HT1080 (cell line): ENCODE results near the gene ZYG11A. TPM values are rescaled to one million over a fixed set of nuclear protein-coding genes. Genes with fewer than 3 reads are reported as not detected.
"Not testable (repeated sequence)": the region's sequence is repeated elsewhere in the genome, so short reads cannot be mapped to it uniquely, and the experiment has no call there.

Source experiments
- DNase-seq: peaks from one replicate; pipeline ENCODE4 v3.0.0-alpha.2; 2015; ENCODE audit warnings: low read depth
- polyA plus RNA-seq, 2 experiments: library from polyadenylated mRNA; depleted of rRNA; stranded (reverse); fragments of >200 nt; gene quantifications; 2 replicates each; pipeline ENCODE4 v1.2.3, GENCODE V29; 2015
- total RNA-seq: library from RNA; depleted of rRNA; stranded (reverse); fragments of >200 nt; shearing (Covaris generic); gene quantifications from 2 replicates; pipeline ENCODE4 v1.2.3, GENCODE V29; 2014; rRNA removed

The ZYG11A gene
- total RNA-seq, result 0.35 and 0.47 TPM in 2 replicates
- 0.55 and 0.61 TPM in 2 replicates for polyA plus RNA-seq (2015; cell fraction: cytosol; rRNA removed)
- 1.7 and 1.9 TPM in 2 replicates for polyA plus RNA-seq (2015; cell fraction: nucleus; rRNA removed)

DNA sequence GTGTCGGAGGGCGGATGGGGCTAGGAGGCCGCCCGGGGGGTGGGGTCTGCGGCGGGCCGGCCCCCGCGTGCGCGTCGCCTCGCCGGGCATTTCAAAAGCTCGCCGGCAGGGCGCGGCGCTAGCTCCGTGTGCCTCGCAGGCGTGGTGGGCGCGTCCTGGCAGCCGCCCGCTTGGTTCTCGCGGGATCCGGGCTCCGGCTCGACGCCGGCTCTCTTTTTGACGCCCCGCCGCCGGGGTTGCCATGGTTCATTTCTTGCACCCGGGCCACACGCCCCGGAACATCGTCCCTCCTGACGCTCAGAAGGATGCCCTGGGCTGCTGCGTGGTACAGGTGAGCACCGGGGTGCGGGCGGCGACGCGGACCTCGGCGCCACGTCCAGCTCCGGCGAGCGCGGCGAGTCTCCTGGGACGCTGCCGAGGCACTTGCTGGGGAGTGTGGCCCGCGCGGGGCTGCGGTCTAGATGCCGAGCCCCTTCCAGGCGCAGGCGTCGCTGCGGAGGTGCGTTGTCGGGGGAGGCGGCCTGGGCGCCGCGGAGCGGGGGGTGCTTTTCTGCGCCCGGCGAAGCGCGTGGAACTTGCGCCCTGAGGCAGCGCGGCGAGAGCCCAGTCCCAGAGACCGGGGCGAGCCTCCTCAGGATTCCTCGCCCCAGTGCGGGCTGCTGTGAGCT lies at the start of gene ZYG11A:
Gene ZYG11A, plus strand, starts transcription at position 118 of the 668 bp plus-strand sequence. Its CDS starts 124 bp downstream, at position 242.
- DNase-seq, result peak; percentile 80

DNA sequence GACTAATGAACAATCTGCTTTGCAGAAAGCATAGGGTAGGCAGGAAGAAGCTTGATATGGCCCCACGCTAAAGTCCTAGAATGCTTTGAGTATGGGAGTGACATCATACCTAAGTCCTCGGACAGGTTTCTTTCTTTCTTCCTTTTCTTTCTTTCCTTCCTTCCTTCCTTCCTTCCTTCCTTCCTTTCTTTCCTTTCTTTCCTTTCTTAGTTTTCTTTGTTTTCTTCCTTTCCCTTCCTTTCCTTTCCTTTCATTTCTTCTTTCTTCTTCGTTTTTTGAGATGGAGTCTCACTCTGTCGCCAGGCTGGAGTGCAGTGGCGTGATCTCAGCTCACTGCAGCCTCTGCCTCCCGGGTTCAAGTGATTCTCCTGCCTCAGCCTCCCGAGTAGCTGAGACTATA lies 48.8 kb upstream of the ZYG11A start:
- DNase-seq, result not testable (repeated sequence)

DNA sequence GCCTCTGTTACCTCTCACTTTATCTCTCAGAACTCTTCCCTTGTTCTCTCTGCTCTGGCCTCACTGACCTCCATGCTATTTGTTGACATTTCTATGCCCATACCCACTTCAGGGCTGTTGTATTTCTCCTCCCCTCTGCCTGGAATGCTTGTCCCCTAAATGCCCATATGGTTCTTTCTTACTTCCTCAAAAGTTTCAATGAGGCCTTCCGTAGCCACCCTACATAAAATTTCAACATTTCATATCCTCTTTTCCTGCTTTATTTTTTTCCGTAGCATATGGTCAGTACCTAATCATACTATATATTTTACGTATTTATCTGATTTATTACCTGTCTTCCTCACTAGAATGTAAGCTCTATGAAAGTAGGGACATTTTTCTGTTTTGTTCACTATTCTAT lies 47.1 kb upstream of the ZYG11A start:
- no peak for DNase-seq

DNA sequence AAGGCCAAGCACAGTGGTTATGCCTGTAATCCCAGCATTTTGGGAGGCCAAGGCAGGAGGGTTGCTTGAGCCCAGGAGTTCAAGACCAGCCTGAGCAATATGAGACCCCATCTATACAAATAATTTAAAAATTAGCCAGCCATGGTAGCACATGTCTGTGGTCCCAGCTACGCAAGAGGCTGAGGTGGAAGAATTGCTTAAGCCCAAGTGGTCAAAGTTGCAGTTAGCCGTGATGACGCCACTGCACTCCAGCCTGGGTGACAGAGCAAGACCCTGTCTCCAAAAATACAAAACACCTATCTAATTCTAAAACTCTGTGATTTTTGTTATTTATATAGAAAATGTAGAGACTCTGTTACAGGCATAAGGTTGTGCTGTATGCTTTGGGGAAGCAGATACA lies 44.2 kb upstream of the ZYG11A start:
- no peak for DNase-seq

DNA sequence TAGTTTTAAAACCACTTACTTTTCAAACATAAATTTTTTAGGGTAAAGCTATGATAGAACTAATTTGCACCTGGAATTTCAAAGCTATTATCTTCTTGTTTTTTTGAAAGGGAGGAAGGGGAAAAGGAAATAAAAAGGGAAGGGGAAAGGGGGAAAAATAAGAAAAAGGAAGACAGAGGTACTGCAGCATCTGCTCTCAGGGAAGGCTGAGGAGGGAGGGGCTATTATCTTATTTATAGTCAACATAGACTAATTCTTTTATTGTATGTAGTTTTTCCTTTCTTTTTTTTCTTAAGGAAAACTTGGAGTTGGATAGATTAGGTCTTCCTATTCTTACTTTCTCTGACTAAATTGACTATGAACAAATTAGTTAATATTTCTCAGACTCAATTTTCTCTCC lies 41.5 kb upstream of the ZYG11A start:
- no peak for DNase-seq

DNA sequence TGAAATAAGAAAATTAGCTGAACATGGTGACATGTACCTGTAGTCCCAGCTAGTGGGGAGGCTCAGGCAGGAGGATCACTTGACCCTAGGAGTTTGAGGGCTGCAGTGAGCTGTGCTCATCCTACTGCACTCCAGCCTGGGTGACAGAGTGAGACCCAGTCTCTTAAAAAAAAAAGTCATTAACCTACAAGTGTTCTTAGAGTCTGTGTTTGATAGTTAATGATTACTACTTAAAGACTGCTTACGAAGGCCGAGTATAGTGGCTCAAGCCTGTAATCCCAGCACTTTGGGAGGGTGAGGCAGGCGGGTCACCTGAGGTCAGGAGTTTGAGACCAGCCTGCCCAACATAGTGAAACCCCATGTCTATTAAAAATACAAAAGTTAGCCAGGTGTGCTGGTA lies 38.5 kb upstream of the ZYG11A start:
- not testable (repeated sequence) for DNase-seq

DNA sequence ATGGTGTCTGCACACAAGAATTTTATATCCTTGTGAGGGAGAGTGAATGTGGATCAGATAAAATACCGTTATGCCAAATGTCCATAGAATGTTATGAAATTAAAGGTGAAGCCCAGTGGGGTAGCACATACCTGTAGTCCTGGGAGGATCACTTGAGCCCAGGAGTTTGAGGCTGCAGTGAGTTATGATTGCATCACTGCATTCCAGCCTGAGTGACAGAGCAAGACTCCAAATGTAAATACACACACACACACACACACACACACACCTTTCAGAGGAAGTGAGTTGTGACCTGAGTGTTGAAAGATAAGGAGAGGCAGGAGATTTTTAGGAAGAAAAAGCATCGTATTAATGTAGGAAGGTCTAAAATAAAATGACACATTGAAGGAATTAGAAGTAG lies 28.1 kb upstream of the ZYG11A start:
- DNase-seq, result peak; percentile 11

DNA sequence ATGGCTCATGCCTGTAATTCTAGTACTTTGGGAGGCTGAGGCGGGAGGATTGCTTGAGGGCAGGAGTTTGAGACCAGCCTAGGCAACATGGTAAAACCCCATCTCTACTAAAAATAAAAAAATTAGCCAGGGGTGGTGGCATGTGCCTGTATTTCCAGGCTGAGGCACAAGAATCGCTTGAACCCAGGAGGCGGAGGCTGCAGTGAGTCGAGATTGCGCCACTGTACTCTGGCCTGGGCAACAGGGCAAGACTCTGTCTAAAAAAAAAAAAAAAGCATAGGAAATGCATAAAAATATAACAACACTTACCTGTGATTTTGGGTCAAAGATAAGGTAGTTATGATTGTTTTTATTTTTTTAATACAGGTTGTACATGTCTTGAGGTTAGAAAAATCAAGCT lies 21.7 kb upstream of the ZYG11A start:
- not testable (repeated sequence) for DNase-seq

DNA sequence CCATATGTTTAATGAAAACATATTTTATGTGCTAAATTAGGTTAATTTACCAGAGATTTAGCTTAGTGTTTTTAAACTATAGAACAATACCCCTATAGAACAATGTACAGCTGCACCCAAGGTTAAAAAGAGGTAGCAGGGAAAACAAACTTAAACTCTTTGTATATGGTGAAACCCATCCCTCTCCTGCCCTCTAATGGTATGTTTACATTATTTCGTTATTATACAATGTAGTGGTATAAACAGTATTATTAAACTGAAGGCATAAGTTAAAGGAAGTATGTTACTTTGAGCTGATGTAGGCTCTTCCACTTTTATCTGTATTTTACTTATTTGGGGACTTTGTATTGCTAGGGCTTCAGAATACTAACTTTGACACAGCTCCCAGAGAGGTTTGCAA lies 16.7 kb upstream of the ZYG11A start:
- no peak for DNase-seq

DNA sequence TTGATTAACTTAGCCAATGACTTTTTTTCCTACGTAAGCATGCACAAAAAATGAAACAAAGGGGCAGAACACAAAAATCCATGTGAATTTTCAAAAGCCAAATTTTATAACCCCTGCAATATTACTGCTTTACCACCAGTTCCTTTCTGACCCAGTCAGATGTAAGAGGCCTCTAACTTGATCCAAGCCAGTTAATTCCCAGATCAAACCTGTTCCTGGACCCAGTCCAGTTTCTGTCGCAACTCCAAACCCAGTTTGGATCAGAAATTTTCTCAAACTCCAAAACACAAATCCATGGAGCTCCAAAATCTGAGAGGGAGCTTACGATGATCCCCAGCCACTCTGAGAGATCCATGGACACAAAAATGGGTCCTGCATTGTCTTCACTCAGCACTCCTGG lies 7.8 kb upstream of the ZYG11A start:
- DNase-seq, result no peak

DNA sequence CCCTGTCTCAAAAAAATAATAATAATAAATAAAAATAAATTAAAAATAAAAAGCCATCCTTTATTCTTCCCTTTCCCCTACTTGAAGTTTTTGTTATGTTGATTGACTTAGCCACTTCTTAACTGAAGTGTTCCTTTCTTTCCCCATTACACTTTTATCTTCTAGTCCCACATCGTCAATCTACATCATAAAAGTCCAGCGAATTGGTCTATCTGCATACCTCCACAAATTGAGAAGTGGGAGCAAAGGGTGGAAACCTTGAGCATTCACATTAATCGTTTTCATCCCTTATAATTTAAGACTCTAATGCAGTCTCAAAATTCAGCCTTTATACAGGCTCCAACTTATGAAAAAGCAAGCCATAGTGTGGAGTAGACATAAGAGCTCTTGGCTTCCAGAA lies 6.5 kb upstream of the ZYG11A start:
- DNase-seq, result no peak

DNA sequence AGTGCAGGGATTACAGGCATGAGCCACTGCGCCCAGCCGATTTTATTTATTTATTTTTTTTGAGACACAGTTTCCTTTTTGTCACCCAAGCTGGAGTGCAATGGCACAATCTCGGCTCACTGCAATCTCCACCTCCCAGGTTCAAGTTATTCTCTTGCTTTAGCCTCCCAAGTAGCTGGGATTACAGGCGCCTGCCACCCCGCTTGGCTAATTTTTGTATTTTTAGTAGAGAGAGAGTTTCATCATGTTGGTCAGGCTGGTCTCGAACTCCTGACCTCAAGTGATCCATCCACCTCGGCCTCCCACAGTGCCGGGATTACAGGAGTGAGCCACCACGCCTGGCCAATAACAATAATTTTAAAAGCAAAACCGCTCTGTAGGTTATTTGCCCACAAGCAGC lies 3.4 kb upstream of the ZYG11A start:
- DNase-seq, result not testable (repeated sequence)

DNA sequence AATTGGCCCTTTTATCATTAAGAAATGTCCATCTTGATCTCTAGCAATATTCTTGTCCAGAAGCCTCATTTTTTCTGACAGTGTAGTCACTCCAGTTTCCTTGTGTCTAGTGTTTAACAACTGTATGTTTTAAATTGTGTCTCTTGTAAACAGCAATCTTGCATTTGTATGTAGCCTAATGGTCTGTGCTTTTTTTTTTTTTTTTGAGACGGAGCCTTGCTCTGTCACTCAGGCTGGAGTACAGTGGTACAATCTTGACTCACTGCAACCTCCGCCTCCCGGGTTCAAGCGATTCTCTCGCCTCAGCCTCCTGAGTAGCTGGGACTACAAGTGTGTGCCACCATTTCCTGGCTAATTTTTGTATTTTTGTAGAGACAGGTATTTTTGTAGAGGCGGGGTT lies 2.6 kb downstream of the ZYG11A start:
- DNase-seq, result not testable (repeated sequence)

DNA sequence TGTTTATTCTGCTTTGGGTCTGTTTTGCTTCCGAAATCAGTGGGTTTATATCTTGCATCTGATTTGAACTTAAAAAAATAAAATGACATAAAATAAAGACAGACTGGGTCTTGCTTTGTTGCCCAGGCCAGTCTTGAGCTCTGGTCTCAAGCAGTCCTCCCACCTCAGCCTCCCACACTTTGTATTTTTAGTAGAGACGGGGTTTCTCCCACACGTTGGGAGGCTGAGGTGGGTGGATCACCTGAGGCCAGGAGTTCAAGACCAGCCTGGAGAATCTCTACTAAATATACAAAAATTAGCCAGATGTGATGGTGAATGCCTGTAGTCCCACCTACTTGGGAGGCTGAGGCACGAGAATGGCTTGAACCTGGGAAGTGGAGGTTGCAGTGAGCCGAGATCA lies 5.9 kb downstream of the ZYG11A start:
- no peak for DNase-seq

DNA sequence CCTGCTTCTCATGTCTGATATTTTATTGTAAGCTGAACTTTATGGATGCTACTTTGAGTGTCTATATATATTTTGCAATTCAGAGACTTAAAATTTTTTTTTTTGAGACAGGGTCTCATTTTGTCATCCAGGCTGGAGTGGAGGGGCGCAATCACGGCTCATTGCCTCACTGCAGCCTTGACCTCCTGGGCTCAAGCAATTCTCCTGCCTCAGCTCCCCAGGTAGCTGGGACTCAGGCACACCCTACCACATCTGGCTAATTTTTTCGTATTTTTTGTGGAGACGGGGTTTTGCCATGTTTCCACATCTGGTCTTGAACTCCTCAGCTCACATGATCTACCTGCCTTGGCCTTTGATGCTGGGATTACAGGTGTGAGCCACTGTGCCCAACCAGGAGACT lies 8.4 kb downstream of the ZYG11A start:
- no peak for DNase-seq

DNA sequence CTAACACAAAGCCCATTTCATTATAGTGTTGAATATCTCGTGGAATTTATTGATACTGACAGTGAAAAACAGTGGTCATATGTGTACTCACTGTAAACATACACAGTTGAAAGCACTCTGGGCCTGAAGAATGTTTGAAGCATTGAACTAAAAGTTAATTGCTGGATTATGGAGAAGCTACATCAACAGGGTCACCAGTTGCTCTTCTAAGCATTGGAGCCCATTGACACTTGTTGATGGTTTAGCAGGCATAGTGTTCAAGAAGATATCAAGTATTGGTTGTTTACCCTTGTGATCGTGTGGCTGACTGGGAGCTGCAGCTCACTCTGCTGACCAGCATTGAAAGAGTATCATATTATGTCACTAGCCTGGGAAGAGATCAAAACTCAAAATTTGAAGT lies 10.3 kb downstream of the ZYG11A start:
- no peak for DNase-seq

DNA sequence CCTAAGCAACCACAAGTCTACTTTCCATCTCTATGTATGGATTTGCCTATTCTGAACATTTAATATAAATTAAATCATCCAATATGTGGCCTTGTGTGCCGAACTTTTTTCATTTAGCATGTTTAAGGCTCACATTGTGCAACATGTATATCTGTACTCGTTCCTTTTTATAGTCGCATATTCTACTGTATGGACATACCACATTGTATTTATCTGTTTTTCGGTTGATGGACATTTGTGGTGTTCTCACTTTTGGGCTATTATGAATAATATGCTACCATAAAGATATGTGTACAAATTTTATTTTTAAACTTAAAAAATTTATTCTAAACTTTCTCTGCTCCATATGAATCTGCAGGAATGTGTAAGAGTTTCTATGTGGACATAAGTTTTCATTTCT lies 13.0 kb downstream of the ZYG11A start:
- DNase-seq, result no peak

DNA sequence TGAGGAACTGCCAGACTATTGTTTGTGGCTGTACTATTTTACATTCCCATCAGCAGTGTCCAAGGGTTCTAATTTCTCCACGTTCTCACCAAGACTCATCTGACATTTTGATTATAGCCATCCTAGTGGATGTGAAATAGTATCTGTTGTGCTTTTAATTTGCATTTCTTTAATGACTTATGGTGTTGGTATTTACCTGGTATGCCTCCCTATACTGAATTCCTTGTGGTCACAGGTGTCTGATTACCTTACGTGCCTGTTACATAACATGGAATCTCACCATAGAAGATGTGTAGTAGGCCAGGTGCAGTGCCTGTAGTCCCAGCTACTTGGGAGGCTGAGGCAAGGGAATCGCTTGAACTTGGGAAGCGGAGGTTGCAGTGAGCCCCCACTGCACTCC lies 13.5 kb downstream of the ZYG11A start:
- no peak for DNase-seq

DNA sequence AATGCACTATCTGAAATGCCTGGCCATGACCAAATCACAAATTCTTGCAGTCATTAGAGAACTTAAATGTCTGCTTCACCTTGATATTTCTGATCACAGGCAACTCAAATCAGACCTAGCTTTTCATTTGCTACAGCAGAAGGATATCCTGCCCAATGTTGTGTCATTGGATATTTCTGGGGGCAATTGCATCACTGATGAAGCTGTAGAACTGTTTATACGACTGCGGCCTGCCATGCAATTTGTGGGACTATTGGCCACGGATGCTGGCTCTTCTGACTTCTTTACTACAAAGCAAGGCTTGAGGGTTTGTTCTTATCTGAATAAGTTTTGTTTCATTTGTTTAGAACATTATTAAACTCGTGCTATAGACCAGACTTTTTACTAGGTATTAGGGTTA lies 14.9 kb downstream of the ZYG11A start:
- no peak for DNase-seq

DNA sequence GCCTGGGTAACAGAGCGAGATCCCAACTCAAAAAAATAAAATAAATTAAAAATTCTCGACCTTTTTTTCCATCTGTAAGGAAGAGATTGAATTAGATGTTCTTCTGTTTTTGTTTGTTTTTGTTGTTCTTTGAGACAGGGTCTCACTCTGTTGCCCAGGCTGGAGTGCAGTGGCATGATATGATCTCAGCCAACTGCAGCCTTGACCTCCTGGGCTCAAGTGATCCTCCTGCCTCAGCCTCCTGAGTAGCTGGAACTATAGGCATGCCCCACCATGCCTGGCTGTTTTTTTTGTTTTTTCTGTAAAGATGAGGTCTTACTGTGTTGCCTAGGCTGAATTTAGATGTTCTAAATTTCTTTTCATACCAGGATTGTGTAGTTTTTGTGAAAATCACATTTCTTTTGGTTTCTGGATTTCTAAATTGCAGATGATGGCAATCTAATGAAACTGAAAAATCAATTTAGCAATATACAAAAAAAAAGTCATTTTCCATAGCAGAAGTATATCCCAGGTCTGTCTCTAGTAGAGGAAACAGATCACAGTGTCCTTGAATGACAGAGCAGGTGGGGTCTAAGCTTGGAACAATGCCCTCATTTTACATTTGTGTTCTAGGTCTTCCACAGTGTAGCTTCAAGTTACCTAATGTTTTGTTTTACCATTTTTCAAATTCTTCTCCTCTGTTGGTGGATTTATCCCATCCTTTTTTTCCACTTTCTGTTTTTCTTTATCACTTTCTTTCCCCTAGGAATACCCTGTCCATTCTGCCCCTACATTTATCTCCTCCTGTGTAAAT lies 20.3 kb downstream of the ZYG11A start:
- no peak for DNase-seq

DNA sequence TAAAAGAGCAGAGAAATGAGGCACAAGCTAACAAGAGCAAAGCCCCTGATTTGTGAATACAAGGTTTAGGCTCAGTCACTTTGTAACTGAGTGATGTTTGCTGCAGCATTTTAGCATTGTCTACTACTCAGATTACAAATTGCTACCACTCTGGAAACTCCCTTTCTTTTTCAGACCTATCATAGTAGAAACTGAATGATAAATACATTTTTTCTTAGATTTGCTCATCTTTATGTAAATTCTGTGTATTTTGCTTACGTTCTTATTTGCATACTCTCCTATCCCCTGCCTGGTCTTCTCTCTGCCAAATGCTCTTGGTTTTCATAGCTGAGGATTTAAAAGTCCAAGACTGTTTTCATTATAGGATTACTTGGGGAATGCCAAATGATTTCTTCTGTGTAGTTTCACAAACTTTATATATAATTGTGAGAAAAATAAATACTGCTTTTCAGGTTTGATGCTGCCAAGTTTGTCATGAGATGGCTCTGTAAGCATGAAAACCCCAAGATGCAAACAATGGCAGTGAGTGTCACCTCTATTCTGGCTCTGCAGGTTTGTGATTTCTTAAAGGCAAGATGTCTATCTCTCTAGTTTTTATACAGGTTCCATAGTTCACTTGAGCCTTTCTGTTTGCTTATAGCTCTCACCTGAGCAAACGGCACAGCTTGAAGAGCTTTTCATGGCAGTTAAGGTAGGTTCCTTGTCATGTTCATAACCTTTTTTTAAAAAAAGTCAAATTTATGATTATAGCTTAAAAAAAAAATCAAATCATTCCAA lies 24.7 kb downstream of the ZYG11A start:
- DNase-seq, result no peak

DNA sequence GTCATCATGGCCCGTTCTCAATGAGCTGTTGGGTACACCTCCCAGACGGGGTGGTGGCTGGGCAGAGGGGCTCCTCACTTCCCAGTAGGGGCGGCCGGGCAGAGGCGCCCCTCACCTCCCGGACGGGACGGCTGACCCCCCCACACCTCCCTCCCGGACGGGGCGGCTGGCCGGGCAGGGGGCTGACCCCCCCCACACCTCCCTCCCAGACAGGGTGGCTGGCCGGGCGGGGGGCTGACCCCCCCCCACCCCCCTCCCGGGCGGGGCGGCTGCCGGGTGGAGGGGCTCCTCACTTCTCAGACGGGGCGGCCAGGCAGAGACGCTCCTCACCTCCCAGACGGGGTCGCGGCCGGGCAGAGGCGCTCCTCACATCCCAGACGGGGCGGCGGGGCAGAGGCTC lies 27.2 kb downstream of the ZYG11A start:
- not testable (repeated sequence) for DNase-seq
